GM10266 (cell line): ENCODE results near the gene UST.
"Not testable (repeated sequence)": the region's sequence is repeated elsewhere in the genome, so short reads cannot be mapped to it uniquely, and the experiment has no call there.

Experiments
- DNase-seq: peaks from one replicate; pipeline ENCODE4 v3.0.0; 2012; ENCODE audit errors: extremely low spot score
- CTCF ChIP-seq: IDR thresholded peaks from 2 replicates; pipeline ENCODE4 v1.5.1; 2012; ENCODE audit warnings: mild to moderate bottlenecking, low read depth; ENCODE audit not compliant: control insufficient read depth, insufficient read depth; ENCODE audit errors: missing control alignments

Gene UST

GRCh38 chr6:149095842-149096241, 349.0 kb downstream of the UST start:
- DNase-seq = no peak
- TF ChIP-seq CTCF = no peak

GRCh38 chr6:149097794-149098193, 351.0 kb downstream of the UST start:
- no peak for DNase-seq
- no peak for TF ChIP-seq CTCF

GRCh38 chr6:149098700-149099276, 352.0 kb downstream of the UST start:
- TF ChIP-seq CTCF = no peak
- DNase-seq = no peak

GRCh38 chr6:149102324-149102723, 355.5 kb downstream of the UST start:
- TF ChIP-seq CTCF = no peak
- DNase-seq = no peak

- DNase-seq = not testable (repeated sequence)
Observed at GRCh38 chr6:149103950-149104349, 357.1 kb downstream of the UST start.

GRCh38 chr6:149107520-149107919, 360.7 kb downstream of the UST start:
- DNase-seq = no peak
- TF ChIP-seq CTCF = no peak

GRCh38 chr6:149108038-149108748, 361.4 kb downstream of the UST start:
- TF ChIP-seq CTCF = no peak

More at GRCh38 chr6:149108038-149108748, 361.4 kb downstream of the UST start:
- DNase-seq = no peak
